HG02763 (cell line): ENCODE results near the gene STARD9.
"Not testable (repeated sequence)": the region's sequence is repeated elsewhere in the genome, so short reads cannot be mapped to it uniquely, and the experiment has no call there.

Source experiments
- ATAC-seq: cut with Tn5 transposase; IDR thresholded peaks from one replicate; pipeline ENCODE4 v1.9.1; 2021; ENCODE audit warnings: mild to moderate bottlenecking, moderate library complexity; ENCODE audit not compliant: unreplicated experiment

Gene STARD9

DNA sequence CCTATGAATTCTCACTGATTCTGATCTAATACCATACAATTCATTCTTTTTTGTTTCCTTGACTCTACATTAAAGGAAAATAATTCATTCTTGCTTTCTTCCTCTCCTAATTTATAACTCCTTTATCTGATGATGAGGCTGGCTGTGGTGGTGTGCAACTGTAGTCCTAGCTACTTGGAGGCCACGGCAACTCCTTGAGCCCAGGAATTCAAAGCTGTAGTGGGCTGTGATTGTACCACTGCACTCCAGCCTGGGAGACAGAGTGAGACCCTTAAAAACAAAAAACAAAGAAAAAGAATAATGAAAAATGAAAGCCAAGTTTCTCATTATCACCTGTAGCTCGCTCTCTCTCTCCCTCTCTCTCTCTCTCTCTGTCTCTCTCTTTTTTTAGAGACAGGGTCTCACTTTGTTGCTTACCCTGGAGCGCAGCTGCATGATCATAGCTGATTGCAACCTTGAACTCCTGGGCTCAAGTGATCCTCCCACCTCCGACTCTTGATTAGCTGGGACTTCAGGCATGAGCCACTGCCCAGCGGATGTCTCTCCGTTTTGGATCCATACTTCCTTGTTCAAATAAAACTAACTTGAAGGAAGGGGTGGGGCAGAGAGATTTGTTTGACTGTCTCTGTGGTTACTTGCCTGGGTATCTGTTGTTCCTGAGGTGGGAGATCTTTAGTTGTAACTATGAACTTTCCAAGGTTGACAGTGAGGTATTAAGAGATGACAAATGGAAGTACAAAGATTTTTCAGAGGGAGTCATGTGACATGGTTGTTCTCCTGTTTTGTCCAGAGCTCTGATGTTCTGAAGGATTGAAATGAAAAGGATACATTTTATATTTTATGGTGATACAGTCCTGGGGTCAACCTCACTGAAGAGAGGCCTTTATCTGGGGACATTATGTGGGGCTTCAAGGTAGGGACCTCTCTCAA, 46.9 kb downstream of the STARD9 start:
- no peak for ATAC-seq

DNA sequence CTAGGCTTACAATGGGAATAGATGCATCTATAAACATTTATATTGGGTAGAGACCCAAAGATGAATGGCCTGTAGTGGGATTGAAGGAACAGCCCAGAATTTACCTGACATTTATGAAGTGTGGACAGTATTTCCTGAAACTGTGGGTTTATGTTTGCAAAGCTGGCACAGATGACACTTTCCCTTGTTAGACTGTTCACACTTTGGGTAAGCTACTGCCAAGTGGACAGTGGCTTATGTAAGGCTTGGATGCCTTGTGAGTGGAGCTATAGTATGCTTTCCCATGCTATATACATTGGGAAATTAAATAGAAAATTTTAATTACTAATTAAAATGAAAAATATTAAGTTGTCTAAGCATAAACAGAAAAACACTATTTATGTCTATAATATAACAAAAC, 48.5 kb downstream of the STARD9 start:
- no peak for ATAC-seq

DNA sequence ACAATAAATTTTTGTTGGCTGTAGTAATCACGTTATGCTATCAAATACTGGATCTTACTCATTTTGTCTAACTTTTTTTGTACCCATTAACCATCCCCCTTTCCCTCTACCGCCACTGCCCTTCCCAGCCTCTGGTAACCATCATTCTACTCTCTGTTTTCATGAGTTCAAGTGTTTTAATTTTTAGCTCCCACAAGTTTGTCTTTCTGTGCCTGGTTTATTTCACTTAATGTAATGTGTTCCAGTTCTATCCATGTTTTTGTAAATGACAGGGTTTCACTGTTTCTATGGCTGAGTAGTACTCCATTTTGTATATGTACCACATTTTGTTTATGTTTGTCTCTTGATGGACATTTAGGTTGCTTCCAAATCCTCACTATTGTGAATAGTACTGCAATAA, 52.1 kb downstream of the STARD9 start:
- no peak for ATAC-seq

DNA sequence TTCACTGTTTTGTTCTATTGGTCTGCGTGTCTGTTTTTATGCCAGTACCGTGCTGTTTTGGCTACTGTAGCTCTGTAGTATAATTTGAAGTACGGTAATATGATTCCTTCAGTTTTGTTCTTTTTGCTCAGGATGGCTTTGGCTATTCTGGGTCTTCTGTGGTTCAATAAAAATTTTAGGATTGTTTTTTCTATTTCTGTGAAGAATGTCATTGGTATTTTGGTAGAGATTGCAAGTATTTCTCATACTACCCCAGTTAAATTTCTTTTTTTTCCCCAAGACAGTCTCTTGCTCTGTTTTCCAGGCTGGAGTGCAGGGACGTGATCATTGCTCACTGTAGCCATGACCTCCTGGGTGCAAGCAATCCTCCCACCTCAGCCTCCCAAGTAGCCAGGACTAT, 53.4 kb downstream of the STARD9 start:
- ATAC-seq: no peak

DNA sequence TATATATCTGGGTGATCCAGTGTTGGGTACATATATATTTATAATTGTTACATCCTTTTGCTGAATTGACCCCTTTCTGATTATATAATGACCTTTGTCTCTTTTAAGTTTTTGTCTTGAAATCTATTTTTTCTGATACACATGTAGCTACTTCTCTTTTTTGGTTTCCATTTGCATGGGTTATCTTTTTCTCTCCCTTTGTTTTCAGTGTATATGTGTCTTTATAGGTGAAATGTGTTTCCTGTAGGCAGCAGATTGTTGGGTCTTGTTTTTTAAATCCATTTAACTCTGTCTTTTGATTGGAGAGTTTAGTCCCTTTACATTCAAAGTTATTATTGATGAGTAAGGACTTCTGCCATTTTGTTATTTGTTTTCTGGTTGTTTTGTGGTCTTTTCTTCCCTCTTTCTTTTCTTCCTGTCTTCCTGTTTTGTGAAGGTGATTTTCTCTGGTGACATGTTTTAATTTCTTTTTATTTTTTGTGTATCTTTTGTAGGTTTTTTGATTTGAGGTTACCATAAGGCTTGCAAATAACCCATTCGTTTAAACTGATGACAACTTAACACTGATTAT, 56.8 kb downstream of the STARD9 start:
- no peak for ATAC-seq

DNA sequence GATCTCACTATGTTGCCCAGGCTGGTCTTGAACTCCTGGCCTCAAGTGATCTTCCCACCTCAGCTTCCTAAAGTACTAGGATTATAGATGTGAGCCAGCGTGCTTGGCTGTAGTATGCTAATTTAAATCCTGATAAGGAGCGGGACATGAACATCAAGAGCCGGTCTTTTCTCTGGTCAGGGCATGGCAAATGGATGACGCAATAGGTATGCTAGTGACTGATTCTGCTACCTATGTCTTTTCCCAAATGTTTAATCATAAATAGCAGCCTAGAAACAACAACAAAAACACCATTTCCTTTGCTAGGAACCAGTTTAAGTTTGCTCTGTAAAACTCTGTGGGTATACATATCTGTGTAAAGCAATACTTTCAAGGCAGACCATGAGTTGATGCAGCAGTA, 64.7 kb downstream of the STARD9 start:
- ATAC-seq: no peak

DNA sequence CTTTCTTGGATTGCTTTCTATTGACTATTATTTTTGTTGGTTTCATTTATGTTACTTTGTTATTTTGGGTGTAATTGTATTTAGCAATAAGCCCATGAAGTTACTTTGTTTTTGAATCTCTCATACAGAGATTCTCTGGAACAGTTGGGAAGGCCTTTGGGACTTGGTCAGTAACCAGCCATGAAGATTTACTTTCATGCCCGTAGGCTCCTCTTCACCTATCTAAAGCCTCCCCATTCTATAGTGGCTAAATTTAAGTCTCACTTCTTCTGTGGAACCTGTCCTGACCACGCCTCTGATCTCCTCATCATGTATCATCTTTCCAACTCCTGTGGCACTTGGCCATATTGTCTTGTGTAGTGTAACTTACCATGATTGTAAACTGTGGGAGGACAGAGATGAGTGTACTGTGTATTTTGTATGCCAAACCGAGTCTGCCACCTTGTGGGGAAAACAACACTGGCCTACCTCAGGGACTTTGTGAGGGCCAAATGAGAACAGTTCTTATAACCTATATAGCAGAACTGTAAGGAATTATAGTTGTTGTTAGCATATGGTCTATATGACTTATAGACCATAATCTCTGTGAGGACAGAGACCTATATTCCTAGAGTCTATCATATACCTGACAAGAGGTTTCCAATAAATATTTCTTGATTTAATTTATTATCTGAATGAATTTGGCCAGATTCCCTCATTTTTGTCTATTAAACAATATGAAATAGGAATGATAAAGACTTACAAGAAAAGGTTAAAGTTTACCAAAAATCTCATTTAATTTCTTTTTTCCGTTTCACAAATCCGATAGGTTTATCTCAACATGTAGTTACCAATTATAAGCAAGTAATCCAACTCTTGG, 75.0 kb downstream of the STARD9 start:
- no peak for ATAC-seq

DNA sequence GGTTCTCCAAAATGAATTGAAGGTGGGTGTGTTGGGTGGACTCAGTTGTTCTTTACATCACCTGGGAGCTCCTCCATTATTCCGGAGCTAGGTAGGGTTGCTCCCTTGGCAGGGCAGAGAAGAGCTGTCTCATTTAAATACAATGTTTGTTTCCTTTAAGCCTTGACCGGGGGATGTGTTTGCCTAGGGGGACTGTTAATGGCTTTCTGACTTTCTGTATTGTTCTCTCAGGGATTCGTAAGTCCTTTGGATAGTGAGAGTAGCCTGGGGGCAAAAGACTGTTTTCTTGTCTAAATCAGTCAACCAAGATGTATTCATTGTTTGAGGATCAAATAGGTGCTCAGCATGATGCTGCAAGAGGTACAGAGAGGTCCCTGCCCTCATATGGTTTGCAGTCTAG, 90.4 kb downstream of the STARD9 start:
- no peak for ATAC-seq

DNA sequence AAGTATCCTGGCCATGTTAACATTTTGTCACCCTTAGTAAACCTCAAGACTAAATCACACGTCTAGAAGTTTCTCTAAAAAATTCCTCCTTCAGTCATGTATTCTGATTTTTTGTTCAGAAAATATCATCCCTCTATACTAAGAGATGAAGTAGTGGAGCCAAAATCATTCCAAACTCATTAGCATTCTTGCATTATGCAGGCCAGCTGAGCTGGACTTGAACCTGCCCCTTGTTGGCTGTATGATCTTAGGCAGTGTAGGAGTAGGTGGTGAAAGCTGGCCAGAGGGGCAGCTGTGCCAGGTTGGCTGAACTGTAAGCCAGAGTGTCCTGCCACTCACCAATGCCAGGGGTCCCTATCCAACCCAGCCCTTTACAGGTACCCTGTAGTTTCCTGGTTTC, 92.4 kb downstream of the STARD9 start:
- no peak for ATAC-seq

DNA sequence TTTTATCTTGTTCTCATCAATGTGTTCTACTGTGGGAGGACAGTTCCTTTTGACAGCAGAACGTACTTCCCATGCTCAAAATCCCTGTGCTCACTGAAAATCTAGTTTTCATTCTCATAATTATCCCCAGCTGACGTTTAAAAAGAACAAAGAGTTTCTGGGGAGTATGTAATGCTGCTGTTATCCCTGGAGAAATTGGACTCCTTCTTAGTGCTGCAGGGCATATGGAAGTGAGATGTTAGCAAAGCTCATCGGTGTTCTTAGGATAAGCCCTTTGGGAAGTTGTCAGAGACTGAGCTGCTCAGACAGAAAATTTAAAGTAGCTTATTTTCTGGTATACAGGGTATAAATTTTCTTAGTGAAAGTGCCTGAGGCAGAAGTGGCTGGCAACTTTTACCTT, 95.0 kb downstream of the STARD9 start:
- no peak for ATAC-seq

DNA sequence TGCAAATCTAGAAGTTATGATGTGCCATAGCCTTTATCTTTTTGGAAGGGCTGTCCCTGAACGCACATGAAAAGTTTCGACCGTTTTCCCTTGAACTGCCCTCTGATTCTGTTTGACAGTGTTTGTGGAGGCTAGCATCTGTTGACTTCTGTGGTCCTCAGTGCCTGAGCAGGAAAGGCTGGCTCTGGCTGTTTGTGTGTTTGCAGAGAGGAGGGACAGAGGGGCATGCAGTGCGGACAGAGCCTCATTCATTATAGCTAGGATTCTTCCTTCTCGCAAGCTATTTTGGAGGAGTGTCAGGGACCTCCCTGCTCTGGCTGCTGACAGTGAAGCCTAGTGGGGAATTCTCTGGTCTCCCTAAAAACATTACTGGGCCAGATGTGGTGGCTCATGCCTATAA, 97.0 kb downstream of the STARD9 start:
- ATAC-seq: no peak

DNA sequence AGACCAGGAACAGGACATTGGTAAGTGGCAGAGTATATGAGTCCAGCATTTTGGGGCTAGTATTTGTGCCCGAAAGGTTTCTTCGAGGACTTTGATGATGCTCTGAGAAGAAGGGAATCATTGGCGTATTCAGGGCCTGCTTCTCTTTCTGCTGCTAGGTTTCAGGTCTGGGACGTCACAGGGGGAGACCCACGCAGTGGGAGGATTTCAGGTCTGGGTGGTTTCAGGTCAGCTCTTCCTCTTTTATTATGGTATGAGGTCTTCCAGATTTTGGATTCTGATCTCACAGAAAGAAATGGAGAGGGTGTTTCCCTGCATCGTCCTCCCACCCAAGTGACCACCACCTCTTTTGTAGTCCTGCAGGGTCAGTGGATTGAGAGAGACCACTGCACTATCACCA, 99.1 kb downstream of the STARD9 start:
- no peak for ATAC-seq

DNA sequence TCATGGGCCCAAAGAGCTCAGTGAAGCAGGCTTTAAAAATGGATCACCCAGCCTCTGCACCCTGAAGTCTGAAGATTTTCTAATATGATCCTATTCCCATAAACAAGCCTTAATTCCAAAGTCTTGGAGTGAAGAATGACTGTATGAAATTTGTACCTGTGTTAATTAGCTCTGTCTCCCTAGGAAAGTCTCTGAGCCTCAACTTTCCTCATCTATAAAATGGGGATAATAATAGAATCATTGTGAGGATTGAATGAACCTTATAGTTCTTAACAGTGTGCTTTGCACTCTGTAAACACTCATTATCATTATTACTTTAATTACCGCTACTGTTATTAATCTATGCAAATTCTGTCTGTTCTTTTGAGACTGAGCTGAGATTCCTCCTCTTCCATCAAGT, 99.6 kb downstream of the STARD9 start:
- no peak for ATAC-seq

DNA sequence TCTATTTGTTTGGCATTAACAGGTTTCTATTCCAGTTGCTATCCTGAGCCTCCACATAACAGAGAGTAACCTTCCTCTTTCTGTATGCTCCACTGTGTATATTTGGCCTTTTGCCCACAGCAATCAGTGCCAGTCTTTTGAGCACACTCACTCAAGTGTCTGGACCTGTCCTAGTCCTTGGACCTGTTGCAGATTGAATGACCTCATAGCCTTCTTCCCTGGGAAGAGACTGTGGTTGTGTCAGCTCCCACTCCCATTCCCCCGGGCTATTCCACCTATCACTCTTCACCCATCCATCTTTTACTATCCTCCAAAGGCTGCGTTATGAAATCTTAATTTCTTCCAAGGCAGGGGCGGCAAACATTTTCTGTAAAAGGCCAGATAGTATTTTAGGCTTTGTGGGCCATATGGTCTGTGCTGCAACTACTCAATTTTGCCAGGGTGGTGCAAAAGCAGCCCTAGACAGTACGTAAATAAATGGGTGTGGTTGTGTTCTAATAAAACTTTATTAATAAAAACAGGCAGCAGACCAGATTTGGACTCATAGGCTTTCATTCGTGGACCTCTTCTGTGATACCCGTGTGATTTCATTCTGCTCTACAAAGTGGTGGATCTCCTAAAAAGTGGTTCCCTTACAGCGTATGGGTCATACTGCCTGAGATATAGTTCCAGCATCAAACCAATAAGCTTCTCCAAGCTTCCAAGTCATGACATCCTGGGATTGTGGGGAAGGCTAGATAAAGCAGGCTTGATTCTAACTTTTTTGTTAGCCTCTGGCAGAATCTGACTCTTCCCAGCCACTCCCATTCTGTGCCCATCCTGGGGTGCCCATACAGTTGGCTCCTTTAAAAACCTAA, 104.1 kb downstream of the STARD9 start:
- ATAC-seq: no peak

DNA sequence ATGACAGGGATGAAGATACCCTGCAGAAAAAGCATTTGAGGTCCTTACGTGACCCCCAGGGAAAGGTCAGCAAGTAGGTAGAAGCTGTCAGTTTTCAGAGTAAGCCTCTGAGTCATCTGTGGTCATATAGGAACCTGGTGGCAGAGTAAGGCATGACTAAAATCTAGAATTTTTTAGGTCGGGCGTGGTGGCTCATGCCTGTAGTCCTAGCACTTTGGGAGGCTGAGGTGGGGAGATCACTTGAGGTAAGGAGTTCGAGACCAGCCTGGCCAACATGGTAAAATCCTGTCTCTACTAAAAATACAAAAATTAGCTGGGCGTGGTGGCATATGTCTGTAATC, 104.7 kb downstream of the STARD9 start:
- not testable (repeated sequence) for ATAC-seq

DNA sequence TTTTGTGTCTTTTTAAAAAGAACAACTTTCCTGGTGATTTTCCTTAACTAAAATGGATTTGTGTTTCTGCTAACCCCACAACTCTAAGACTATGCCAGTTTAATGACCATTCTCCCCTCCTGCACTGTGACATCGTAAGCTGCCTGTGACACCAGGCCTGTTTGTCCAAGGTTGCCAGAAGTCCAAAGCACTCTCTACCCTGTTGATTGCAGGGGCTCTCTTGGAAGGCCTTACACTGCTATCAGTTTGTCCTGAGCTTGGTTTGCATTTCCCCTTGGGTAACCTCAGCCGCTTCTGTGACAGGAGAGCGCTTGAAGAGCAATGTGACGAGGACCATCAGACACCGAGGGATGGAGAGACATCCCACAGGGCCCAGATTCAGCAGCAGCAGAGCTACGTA, 105.7 kb downstream of the STARD9 start:
- ATAC-seq: no peak

DNA sequence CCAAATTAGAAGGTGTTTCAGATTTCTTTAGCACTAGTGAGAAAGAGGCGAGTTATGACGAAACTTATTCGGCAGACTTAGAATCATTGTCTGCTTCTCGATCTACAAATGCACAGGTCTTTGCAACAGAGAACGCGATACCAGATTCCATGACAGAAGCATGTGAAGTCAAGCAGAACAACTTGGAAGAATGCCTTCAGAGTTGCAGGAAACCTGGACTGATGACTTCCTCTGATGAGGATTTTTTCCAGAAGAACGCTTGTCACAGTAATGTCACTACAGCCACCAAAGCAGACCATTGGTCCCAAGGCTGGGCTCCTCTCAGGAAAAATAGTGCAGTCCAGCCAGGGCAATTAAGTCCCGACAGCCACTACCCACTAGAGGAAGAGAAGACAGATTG, 110.9 kb downstream of the STARD9 start:
- ATAC-seq: no peak

DNA sequence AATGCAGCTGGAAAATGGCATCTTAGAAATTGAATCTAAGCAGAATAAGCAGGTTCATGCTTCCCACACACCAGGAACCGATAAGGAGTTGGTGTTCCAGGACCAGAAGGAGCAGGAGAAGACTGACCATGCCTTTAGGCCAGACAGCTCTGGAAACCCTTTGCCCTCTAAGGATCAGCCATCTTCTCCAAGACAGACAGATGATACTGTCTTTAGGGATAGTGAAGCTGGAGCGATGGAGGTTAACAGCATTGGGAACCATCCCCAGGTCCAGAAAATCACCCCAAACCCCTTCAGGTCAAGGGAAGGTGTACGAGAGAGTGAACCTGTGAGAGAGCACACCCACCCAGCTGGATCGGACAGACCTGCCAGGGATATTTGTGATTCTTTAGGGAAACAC, 112.3 kb downstream of the STARD9 start:
- ATAC-seq: no peak

DNA sequence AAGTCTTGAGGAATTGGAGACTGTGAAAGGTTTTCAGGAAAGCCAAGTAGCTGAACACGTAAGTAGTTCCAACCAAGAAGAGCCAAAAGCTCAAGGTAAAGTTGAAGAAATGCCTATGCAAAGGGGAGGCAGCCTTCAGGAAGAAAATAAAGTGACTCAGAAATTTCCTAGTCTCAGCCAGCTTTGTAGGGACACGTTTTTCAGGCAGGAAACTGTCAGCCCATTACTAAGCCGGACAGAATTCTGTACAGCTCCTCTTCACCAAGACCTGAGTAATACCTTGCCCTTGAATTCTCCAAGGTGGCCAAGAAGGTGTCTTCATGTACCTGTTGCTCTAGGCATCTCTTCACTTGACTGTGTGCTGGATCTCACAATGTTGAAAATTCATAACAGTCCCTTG, 112.9 kb downstream of the STARD9 start:
- no peak for ATAC-seq

DNA sequence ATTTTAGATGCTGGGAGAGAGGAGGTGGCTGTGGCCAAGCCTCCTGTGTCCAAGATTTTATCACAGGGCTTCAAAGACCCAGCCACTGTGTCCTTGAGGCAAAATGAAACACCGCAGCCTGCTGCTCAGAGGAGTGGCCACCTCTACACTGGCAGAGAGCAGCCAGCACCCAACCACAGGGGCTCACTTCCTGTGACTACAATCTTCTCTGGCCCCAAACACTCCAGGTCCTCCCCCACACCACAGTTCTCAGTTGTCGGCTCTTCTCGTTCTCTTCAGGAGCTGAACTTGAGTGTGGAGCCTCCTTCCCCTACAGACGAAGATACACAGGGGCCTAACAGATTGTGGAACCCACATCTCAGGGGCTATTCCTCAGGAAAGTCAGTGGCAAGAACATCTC, 115.9 kb downstream of the STARD9 start:
- no peak for ATAC-seq

DNA sequence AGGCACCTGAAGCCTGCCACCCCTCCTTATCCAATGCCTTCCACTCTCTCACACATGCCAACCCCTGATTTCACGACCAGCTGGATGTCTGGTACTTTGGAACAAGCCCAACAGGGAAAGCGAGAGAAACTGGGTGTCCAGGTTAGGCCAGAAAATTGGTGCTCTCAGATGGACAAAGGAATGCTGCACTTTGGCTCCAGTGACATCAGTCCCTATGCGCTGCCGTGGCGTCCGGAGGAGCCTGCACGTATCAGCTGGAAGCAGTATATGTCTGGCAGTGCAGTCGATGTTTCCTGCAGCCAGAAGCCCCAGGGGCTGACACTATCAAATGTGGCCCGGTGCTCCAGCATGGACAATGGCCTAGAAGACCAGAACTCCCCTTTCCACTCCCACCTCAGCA, 116.4 kb downstream of the STARD9 start:
- no peak for ATAC-seq
